HG03097 (cell line): ENCODE results near the gene EIF4G2.
"Not testable (repeated sequence)": the region's sequence is repeated elsewhere in the genome, so short reads cannot be mapped to it uniquely, and the experiment has no call there.

Source experiments
- ATAC-seq: cut with Tn5 transposase; IDR thresholded peaks from one replicate; pipeline ENCODE4 v1.9.1; 2021; ENCODE audit not compliant: unreplicated experiment, low FRiP score

The EIF4G2 gene

DNA sequence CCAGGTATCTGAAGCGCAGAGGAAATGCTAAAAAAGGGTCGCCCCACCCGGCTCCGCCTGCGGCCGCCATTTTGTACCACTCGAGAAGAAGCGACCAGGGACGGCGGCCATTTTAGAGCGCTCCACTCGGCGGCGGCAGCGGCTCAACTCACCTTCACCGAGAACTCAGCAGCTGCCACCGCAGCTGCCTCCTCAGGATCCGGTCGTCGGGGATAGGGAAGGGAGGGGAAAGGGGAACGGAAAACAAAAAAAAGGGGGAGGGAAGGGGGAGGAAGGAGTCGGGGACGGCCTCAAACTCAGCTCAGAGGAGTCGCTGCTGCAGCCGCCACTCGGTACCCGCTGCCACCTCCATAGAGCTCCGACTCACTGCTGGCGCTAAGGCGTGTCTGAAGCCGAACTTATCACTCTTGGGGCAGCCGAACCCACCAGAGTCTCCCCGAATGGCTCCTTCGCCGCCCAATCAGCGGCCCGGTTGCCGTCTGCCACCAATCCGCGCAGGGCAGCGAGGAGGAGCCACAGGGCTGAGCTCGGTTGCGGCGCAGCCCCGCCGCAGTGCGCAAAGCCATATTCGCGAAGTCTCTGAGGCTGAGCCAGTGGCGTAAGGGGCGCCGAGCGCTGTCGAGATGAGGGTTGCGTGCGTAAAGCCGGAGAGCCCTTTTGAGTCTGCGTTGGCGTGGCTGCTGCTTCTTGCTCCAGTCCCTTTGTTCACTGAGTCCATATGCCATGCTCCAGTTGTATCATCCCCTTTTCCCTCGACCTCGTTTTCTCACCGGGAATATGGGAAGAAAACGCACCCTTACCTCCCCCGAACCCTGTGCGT lies at the start of gene EIF4G2:
TSS of gene EIF4G2 (minus strand) at position 374 of the 820 bp plus-strand sequence.
- peak; percentile 90 for ATAC-seq

DNA sequence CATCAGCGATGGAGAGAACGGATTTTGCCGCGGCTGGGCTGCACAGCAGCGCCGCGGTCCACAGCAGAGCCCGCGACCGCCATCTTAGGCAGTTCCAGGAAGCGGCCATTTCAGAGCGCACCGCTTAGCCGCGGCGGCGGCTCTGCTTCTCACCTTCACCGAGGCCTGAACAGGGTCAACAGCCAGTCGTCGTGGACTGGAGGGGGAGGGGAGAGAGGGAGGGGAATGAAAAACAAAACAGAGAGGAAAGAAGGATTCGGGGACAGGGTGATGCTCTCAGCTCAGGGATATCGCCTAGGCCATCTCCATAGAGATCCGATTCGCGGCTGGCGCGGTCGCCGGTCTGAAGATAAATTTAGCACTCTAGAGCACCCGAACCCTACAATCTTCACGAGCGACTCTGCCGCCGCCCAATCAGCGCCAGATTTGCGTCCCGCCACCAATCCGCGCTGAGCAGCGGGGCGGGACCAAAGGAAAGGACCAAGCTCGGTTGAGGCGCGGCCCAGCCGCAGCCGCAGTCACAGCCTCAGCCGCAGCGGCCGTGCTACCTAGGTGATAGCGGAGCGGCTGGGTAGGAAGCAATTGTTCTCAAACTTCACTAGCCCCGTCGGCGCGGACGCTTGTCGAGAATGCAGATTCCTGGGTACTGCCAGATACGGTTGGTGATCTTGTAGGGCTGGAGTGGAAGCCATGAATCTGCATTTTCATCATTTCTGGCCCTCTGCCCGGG lies 49.1 kb upstream of the EIF4G2 start, which contains the start of gene ZBED5:
TSS of gene ZBED5 (minus strand) at position 345 of the 730 bp plus-strand sequence. CDS start 3,108 bp downstream, outside the sequence.
- ATAC-seq = peak; percentile 91

GRCh38 chr11:10857459-10857708 lies 48.7 kb upstream of the EIF4G2 start:
- ATAC-seq = no peak

DNA sequence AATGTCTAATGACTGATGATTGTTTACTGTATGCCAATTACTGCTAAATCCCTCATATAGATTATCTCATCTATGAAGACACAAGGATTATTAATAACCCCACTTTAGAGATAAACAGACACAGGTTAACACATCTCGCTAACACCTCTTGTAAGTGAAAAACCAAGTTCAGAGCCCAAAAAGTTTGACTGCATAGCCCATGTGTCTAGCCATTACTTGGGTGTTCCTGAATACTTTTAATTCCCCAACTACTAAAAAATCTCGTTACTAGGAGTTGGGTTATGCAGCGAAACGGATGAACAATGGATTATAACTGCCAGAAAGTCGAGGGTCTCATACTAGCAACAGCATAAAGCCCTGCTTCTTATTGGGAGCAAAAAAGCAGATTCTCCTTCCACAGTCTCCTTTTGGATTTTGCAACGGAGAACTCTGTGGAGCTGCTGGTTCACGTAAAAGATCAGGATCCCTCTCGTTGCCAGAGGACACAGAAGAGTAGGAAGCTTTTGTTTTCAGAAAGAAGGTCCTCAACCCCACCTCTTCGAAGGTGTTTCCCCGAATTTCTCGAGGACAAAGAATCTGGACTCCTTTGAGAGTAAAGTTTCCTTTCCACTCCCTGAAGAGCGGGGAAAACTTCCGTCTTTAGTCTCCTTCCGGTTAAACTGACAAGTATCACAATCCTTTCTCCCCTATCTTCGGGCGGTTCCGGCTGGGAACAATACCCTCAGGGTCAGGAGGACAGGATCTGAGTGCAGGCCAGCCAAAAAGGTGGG lies 48.1 kb upstream of the EIF4G2 start:
- ATAC-seq = peak; percentile 2

DNA sequence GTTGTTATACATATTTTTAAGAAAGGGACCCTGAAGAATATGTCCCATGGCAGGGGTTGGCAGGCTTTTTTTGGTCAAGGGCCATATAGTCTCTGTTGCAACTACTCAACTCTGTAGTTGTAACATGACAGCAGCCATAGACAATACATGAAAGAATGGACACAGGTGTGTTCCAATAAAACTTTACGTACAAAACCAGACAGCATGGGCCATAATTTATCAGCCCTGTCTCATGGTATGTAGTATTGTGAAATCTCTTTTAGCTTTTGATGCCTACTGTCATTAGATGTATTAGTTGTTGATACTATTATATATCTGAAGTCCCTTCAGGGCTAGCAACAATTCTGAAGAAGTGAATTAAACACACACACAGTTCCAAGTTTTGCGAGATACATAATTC lies 46.6 kb upstream of the EIF4G2 start:
- ATAC-seq = no peak

DNA sequence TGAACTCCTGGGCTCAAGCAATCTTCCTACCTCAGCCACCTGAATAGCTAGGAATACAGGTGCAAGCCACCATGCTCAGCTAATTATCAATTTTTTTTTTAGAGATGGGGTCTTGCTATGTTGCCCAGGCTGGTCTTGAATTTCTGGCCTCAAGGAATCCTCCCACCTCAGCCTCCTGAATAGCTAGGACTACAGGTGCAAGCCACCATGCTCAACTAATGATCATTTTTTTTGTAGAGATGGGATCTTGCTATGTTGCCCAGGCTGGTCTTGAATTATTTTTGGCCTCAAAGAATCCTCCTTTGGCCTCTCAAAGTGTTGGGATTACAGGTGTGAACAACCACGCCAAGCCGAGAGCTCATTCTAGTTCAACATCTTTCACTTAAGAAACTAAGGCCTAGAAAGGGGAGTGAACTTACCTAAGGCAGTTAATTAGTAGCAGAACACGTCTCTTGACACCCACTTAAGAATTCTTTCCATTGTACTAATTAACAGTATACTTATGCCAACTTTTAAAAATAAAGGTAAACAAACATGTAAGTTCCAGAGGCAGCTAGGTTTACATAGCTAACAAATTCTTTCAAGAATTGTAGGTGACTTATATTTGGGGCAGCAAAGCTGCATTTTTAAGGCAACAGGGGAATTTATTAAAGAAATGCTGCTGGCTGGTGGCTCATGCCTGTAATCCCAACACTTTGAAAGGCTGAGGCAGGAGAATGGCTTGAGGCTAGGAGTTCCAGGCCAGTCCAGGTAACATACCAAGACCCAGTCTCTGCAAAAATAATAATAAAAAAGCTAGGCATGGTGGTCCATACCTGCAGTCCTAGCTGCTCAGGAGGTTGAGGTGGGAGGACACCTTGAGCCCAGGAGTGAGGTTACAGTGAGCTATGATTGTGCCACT lies 39.5 kb upstream of the EIF4G2 start:
- no peak for ATAC-seq

DNA sequence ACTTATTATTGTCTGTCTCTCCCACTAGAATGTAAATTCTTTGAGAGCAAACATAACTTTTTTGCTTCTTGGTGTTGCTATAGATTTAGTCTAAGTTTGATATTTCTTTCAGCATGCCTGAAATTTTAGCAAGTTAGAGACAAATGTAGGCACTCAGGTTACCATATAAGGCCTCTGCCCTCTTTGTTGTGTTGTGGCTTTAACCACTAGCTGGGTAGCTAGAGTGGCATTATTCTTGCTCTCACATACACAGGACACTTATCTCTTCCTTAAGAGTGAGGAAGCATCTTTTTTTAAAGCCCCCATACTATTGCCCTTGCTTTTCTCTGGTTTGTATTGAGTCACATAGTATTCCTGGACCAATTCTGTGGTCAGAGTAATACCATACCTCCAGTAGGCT lies 37.9 kb upstream of the EIF4G2 start:
- no peak for ATAC-seq

GRCh38 chr11:10845589-10845988 lies 36.9 kb upstream of the EIF4G2 start:
- no peak for ATAC-seq

DNA sequence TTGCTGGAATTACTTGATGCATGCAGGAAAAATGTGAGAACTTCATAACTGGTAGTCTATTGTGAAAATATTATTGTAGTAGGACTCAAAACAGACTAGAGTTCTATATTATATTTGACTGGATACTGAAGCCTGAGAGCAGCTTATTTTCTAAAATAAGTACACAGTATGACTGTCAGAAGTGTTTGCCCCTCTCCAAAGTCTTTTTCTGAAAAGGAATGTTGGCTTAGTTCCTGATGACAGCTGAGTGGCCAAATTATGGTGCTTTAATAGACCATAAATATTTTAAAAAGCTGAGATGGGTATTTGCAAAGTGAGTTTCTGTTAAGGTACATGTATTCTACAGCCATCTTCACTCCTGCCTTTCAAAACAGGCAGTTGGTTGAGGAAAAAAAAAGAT lies 36.1 kb upstream of the EIF4G2 start:
- no peak for ATAC-seq

DNA sequence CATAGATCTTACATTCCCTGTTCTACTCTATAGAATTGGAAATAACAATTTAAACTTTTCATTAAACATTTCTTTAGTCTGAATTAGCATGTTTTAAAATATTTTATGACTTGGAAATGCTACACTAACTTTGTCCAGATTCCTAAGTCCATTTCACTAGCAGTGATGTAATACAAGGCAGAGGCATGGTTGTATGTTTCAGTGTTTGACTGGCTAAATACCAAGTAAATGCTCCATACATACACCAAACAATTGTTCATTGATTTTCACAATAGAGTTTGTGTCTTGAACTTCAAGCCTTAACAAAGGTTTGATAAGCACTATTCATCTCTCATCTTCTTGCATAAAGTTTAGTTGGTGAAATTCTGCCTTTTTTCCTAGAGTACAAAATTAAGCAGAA lies 35.6 kb upstream of the EIF4G2 start:
- ATAC-seq = no peak

GRCh38 chr11:10838881-10839280 lies 30.2 kb upstream of the EIF4G2 start:
- no peak for ATAC-seq

- ATAC-seq = no peak
These were observed 29.4 kb upstream of the EIF4G2 start for GRCh38 chr11:10838083-10838482.

DNA sequence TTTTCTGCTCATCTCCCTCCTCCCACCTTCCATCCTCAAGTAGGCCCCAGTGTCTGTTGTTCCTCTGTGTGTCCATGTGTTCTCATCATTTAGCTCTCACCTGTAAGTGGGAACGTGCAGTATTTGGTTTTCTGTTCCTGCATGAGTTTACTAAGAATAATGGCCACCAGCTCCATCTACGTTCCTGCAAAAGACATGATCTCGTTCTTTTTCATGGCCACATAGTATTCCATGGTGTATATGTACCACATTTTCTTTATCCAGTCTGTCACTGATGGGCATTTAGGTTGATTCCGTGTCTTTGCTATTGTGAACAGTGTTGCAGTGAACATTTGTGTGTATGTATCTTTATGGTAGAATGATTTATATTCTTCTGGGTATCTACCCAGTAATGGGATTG lies 28.2 kb upstream of the EIF4G2 start:
- ATAC-seq = not testable (repeated sequence)

DNA sequence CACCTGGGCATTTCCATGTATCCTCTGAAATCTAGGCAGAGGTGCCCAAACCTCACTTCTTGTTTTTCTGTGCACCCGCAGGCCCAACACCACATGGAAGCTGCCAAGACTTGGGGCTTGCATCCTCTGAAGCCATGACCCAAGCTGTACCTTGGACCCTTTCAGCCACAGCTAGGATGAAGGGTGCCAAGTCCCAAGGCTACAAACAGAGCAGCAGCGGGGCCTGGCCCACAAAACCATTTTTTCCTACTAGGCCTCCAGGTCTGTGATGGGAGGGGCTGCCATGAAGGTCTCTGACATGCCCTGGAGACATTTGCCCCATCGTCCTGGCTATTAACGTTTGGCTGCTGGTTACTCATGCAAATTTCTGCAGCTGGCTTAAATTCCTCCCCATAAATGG lies 20.4 kb upstream of the EIF4G2 start:
- ATAC-seq = no peak

- no peak for ATAC-seq
These were observed 19.7 kb upstream of the EIF4G2 start for GRCh38 chr11:10828402-10828801.

DNA sequence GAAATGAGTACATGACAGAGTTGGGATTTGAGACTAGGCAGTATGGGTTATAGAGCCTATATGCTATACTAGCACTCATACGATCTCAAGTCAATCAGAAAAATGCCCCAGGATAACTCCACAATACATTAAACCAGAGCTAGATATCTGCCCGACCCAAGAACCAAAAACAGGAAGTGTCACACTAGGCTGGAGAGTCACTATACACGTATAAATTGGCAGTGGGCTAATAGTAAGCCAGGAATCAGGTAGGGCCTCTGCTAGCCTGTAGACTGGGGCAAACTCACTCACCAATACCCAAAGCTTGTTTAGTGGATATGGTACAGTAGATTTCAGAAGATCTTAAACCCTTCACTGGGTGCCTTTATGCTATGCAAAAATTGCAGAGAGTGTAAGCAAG lies 16.2 kb upstream of the EIF4G2 start:
- no peak for ATAC-seq

DNA sequence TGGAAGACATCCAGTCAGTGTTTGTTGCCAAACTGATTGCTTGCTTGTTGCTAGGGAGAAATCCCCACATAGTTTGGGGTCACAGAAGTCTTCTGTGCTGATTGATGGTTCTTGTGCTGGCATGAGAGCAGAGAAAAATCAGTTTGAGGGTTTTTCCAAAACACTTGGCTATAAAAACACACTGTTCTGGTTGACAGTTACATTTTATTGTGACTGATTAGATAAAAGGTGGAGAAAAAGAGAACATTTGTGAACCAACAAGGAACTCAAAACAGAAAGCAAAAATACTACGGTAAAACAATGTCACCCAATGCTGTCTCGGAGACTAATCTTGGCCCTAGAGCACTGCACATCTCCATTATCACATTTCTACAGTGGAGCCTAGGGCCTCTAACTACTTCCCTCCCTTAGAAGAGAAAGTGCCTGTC lies 14.4 kb upstream of the EIF4G2 start:
- ATAC-seq = no peak

DNA sequence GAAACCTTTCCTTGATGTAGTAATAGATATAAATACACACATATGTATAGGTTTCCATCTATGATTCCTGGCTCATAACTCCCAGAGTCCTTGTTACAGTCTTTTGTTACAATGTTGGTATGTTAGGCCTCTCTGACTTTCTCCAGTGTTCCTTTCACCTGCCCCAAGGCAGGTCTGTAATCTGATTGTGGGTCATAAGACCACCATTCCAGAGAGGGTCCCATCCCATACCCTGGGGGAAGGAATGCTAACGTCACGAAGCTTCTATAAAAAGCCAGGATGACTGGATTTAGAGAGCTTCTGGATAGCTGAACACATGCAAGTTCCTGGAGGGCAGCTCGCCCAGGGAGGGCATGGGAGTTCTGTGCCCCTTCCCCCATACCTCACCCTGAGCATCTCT lies 13.8 kb upstream of the EIF4G2 start:
- not testable (repeated sequence) for ATAC-seq

DNA sequence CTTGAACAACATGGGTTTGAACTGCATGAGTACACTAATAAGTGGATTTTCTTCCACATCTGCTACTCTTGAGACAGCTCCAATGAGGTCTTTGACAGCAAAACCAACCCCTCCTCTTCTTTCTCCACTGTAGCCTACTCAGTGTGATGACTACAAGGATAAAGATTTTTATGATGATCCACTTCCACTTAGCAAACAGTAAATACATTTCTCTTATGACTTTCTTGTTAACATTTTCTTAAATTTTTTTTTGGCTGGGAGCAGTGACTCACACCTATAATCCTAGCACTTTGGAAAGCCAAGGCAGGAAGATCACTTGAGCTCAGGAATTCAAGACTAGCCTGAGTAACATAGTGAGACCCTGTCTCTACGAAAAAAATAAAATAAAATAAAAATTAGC lies 9.9 kb upstream of the EIF4G2 start:
- no peak for ATAC-seq

DNA sequence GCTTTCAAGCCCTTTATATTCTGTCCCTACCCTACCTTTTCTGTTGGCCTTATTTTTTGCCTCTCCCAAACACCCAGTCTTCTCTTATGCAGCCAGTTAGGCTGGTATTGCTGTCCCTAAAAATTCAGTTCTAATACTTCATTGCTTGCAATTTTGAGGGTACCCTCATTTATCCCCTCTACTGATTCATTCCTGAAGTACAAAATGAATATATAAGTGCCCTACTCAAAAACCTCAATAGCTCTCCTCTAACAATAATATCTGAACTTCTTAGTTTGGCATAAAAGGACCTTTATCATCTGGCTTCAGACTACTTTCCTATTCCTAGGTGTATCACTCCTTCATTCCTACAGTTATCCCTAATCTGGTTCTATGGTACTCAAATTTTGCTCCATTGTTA lies 5.2 kb upstream of the EIF4G2 start:
- no peak for ATAC-seq
